ENCODE measurements around the gene CLASRP.
A peak's percentile ranks its signal among the peaks of the same experiment; 100 is the strongest.
"Not testable (repeated sequence)": the region's sequence is repeated elsewhere in the genome, so short reads cannot be mapped to it uniquely, and the experiment has no call there.

Gene CLASRP, protein sequence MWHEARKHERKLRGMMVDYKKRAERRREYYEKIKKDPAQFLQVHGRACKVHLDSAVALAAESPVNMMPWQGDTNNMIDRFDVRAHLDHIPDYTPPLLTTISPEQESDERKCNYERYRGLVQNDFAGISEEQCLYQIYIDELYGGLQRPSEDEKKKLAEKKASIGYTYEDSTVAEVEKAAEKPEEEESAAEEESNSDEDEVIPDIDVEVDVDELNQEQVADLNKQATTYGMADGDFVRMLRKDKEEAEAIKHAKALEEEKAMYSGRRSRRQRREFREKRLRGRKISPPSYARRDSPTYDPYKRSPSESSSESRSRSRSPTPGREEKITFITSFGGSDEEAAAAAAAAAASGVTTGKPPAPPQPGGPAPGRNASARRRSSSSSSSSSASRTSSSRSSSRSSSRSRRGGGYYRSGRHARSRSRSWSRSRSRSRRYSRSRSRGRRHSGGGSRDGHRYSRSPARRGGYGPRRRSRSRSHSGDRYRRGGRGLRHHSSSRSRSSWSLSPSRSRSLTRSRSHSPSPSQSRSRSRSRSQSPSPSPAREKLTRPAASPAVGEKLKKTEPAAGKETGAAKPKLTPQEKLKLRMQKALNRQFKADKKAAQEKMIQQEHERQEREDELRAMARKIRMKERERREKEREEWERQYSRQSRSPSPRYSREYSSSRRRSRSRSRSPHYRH

DNA sequence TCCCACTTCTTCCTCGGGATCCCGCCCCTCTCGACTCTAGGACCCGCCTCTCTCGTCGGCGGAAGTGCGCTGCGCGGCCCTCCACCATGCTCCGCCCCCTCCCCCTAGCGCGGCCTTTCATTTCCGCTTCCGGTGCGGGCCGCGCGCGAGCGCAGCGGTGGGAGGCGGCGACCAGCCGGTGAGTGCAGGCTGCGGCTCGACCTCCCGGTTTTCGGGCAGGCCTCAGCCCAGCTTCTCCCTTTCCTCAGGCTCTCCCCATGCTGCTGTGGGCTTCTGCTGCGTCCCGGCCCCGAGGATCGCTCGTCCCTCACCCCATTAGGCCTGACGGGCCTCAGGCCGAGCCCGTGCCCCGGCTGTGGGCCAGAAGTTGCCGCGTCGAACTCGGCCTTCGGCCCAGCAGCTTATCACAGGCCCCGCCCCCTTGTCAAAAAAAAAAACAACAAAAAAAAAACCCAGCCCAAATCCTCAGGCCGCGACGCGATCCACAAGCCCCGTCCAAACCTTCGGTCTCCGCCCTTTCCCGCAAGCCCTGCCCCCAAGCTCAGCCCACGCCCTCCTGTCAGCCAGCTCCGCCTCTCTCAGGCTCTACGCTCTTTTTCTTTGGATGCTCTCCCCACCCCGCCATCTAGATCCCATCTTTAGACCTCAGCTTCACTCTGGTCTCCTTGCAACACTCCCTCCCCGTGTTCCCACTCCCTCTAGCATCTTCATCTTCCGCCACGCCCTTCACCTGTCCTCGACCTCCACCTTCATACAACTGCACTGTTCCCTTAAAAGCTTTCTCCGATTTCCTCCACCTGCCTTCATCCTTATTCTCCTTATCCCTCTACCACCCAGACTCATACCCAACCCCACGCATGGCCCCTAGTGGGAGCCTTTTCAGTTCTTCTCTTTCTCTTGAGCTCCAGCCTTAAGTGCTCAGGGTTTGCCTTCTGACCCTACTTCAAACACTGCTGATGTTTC, at the start of gene CLASRP:
CLASRP (plus strand) TSS at position 115 of the 963 bp plus-strand sequence. CDS start 1,168 bp downstream, outside the sequence.
- peak; percentile 73 to 87 (median 76) for DNase-seq (ENCODE audit: low read depth in 3 of 3)

DNA sequence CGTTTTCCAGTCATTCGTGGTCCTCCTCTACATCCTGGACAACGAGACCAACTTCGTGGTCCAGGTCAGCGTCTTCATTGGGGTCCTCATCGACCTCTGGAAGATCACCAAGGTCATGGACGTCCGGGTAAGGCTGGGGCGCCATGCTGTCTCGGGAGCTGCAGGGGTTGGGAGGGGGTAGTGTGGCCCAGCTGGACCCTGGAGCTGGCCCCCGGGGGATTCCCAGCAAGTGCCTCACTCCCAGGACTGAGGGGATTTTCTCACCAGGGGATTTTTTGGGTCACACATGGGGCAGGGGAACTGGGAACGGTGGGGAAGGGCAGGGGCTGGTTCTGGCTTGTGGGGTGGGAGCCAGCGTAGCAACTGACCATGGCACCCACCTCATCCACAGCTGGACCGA, 48.4 kb upstream of the CLASRP start:
- DNase-seq (ENCODE audit: low read depth in 3 of 3): no peak

DNA sequence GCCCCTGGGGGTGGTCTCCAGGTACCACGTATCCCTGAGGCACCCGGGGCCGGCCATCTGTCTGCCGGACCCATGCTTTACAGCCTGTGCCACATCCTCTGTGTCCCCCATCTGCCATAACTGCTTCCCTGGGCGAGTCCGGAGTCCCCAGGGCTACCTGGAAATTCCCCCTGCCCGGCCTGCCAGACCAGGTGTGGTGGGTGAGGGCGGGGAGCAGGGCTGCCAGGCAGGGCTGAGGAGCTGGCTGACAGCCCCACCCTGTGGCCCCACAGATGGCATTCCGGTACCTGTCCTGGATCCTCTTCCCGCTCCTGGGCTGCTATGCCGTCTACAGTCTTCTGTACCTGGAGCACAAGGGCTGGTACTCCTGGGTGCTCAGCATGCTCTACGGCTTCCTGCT, 47.9 kb upstream of the CLASRP start:
- DNase-seq (ENCODE audit: low read depth in 3 of 3): no peak

DNA sequence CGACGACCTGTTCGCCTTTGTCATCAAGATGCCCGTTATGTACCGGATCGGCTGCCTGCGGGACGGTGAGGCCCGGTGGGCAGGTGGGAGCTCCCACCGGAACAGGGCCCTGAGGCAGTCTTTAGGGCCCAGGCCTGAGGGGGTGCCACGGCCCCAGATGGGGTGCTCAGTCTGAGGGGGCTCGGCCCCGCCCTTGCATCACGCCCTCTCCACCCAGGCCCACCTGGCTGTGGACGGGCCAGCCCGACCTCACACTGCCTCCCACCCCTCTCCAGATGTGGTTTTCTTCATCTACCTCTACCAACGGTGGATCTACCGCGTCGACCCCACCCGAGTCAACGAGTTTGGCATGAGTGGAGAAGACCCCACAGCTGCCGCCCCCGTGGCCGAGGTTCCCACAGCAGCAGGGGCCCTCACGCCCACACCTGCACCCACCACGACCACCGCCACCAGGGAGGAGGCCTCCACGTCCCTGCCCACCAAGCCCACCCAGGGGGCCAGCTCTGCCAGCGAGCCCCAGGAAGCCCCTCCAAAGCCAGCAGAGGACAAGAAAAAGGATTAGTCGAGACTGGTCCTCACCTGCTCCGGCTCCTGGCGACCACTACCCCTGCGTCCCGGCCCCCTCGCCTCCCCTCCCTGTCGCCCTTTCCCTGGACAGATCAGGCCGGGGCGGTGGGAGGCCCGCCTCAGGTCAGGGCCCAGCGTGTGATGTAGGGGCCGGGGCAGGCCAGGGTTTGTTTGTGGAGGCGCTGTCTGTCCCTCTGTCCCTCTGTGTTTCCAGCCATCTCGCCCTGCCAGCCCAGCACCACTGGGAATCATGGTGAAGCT, 46.3 kb upstream of the CLASRP start:
- DNase-seq (ENCODE audit: low read depth in 3 of 3): no peak

DNA sequence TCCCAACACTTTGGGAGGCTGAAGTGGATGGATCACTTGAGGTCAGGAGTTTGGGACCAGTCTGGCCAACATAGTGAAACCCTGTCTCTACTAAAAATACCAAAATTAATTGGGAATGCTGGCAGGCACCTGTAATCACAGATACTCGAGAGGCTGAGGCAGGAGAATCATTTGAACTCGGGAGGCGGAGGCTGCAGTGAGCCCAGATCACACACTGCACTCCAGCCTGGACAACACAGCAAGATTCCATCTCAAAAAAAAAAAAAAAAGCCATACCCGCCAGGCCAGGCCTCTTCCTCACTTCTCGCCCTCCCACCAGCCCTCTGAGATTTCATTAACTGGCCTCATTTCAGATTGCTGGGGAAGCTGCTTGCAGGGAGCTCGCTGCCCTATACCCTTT, 45.3 kb upstream of the CLASRP start:
- no peak for DNase-seq (ENCODE audit: low read depth in 3 of 3)

DNA sequence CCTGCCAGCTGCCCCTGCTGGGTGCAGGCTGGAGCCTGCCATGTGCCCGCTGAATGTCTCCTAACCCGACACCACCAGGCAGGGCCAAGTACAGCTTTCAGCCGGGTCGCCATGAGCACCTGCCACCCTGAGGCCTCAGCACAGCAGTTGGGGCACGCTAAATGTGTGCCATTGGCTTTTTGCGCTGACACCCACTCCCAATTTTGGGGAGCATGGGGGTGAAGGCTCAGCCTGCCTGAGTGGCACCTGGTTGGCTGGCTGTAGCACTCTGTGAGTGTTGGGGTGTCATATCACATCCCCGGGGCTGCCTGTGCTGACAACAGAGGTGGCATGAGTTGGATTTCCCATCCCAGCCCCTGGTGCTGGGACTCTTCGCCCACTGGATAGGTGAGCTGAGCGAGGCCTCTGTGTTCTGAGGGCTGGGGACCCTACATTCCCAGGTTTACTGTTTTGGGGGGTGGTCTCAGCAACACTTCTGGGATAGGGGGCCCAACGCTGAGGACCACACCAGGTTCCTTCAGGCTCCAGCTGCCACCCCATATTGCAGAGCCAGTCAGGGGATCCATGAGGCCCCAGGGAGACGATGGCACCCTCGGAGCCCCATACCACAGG, 44.8 kb upstream of the CLASRP start:
- DNase-seq (ENCODE audit: low read depth in 3 of 3): no peak

DNA sequence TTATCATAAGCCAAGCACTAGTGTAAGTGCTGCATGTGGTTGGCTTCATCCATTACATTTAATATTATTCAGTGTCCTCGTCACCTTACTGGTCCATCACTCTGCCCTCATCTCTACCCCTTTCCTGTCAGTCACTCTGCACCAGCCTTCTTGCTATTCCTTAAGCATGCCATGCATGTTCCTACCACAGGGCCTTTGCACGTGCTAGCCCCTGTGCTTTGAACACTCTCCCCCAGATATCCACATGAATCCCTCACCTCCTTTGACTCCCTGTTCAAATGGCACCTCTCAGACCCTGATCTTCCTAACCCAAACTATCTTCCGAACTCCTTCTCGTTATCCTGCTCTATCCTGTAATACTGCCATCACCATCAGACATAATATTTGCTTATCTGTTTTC, 40.8 kb upstream of the CLASRP start:
- no peak for DNase-seq (ENCODE audit: low read depth in 3 of 3)

DNA sequence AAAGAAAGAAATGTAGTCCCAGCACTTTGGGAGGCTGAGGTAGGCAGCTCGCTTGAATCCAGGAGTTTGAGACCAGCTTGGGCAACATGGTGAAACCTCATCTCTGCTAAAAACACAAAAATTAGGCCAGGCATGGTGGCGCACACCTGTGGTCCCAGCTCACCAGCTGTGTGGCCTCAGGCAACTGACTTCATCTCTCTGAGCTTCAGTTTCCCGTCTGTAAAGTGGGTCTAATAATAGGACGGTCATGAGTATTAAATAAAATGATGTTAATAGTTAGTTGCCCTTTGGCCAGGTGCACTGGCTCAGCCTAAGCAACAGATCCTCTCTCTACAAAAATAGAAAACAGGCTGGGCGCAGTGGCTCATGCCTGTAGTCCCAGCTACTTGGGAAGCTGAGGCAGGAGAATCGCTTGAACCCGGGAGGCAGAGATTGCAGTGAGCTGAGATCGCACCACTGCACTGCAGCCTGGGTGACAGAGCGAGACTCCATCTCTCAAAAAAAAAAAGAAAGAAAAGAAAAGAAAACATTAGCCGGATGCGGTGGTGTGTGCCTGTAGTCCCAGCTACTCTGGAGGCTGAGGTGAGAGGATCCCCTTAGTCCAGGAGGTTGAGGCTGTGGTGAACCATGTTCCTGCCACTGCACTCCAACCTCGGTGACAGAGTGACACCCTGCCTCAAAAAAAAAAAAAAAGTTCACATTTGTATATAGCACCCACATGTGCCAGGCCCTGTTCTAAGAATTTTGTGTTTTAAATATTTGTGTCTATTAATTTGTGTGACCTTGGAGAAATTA, 39.5 kb upstream of the CLASRP start:
- DNase-seq (ENCODE audit: low read depth in 3 of 3): not testable (repeated sequence)

DNA sequence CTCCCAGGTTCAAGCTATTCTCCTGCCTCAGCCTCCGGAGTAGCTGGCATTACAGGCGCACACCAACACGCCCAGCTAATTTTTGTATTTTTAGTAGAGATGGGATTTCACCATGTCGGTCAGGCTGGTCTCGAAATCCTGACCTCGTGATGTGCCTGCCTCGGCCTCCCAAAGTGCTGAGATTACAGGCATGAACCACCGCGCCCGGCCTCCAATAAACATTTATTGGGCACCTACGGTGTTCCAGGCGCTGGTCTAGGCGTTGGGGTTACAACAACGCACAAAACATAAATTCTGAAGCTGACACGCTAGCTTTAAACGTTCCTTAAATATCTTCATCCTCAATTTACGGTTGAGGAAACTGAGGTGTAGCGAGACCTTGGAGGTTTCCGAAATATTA, 38.2 kb upstream of the CLASRP start:
- DNase-seq (ENCODE audit: low read depth in 3 of 3): not testable (repeated sequence)

DNA sequence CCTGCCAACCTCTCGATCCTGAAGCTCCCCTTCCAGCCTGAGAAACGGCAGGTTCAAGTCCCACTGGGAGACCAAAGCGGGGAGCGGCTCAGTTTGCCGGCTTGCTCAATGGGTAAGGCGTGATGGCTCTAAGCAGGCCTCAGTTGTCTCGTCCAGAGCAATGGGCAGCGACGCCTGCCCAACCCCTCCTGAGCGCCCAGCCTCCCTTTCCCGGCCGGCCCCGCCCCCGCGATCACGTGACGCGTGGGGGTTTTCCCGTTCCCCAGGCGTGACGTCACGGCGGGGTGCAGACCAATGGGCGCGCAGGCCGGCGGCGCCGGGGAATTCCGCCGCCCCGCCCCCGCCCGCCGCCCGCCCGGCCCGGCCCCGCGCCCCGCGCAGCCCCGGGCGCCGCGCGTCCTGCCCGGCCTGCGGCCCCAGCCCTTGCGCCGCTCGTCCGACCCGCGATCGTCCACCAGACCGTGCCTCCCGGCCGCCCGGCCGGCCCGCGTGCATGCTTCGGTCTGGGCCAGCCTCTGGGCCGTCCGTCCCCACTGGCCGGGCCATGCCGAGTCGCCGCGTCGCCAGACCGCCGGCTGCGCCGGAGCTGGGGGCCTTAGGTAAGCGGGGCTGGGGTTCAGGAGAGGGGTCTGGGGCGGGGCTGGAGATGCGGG, 37.6 kb upstream of the CLASRP start, which contains the start of gene RELB:
RELB (plus strand) TSS at position 378 of the 653 bp plus-strand sequence; CDS start at position 494, 116 bp downstream.
- peak; percentile 91 to 99 (median 97) for DNase-seq (ENCODE audit: low read depth in 3 of 3)

DNA sequence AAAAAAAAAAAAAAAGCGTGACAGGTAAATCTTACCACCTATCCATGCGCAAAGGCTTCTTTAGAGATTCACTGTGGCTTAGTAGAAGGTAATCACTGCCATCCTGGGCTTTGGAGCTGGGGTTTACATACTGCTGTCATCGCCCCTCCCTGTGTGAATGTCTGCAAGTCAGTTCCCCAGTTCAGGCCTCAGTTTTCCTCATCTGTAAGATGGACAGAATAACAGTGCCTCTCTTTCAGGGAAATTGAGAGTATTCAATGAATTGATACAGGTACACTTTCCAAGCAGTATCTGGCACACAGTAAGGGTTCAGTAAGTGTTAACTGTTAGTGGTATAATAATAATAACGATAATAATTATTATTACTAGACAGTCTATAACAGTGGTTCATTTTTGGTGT, 35.4 kb upstream of the CLASRP start:
- DNase-seq (ENCODE audit: low read depth in 3 of 3): no peak

DNA sequence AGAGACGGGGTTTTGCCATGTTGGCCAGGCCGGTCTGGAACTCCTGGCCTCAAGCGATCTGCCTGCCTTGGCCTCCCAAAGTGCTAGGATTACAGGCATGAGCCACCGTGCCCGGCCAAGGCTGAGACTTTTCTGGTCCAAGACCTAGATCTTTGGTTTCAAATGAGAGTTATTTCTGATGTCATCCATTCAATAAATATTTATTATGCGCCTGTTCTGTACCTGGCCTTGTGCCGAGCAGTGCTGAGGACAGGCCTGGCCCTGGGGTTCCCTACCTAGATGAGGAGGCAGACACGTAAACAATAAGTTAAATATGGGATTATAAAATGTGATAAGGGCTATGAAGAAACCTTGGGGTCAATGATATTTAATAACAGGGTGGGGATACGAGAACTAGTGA, 33.1 kb upstream of the CLASRP start:
- no peak for DNase-seq (ENCODE audit: low read depth in 3 of 3)

DNA sequence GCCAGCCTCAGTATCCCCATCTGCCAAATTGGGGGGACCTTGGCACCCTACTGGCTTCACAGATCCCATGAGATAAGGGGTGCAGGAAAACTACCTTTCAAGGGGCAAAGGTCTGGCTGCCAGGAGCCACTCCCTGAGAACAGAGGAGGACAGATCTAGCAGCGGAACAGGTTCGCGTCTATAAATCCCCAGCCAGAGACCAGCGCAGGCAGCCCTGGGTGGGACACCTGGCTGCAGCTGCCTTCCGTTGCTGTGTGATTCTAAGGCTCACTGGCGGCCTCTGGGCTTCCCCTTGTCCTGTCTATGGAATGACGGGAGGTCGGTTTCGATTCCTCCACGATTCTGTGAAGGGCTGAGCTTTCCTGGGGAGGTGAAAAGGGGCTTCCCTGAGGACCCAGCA, 30.3 kb upstream of the CLASRP start:
- DNase-seq (ENCODE audit: low read depth in 3 of 3): no peak

DNA sequence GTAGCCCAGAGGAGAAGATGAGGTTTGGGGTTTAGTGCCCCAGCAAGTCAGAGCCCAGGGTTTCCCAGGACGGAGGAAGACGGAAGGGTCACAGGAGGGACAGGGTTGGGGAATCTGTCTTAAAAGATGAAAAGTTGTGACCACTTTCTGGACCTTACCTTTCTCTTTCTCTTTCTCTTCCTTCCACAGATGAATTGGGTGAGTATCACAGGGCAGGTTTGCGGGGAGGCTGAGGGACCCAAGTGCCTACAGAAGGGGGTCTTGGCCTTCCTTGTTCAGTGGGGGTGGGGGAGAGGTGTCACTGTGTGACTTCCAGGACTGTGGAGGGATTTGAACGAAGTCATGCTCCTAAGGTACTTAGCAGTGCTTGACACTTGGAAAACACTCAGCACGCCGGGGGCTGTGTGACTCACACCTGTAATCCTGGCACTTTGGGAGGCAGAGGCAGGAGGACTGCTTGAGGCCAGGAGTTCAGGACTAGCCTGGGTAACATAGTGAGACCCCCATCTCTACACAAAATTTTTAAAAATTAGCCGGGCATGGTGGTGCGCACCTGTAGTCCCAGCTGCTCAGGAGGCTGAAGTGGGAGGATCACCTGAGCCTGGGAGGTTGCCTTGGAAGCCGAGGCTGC, 29.1 kb upstream of the CLASRP start:
- DNase-seq (ENCODE audit: low read depth in 3 of 3): no peak

DNA sequence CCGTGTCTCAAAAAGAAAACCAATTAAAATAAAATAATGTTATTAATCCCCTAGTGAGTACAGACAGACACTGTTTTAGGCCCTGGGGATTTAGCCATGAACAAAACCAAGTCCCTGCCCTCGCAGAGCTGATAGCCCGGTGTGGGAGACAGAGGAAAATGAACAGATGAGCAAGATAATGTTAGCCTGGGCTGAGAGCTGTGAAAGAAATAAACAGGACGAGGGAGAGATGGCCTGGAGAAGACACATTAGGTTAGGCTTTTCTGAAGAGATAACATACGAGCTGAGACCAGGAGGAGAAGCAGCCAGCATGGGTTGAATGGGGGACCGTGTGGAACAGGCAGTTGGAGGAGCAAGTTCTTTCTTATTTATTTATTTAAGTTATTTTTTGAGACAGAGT, 28.5 kb upstream of the CLASRP start:
- DNase-seq (ENCODE audit: low read depth in 3 of 3): no peak

DNA sequence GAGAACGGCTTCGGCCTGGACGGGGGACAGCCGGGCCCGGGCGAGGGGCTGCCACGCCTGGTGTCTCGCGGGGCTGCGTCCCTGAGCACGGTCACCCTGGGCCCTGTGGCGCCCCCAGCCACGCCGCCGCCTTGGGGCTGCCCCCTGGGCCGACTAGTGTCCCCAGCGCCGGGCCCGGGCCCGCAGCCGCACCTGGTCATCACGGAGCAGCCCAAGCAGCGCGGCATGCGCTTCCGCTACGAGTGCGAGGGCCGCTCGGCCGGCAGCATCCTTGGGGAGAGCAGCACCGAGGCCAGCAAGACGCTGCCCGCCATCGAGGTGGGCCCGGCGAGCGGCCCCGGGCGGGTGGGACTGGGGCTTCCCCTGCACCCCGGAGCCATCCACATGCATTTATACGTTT, 26.9 kb upstream of the CLASRP start:
- DNase-seq (ENCODE audit: low read depth in 3 of 3): no peak

DNA sequence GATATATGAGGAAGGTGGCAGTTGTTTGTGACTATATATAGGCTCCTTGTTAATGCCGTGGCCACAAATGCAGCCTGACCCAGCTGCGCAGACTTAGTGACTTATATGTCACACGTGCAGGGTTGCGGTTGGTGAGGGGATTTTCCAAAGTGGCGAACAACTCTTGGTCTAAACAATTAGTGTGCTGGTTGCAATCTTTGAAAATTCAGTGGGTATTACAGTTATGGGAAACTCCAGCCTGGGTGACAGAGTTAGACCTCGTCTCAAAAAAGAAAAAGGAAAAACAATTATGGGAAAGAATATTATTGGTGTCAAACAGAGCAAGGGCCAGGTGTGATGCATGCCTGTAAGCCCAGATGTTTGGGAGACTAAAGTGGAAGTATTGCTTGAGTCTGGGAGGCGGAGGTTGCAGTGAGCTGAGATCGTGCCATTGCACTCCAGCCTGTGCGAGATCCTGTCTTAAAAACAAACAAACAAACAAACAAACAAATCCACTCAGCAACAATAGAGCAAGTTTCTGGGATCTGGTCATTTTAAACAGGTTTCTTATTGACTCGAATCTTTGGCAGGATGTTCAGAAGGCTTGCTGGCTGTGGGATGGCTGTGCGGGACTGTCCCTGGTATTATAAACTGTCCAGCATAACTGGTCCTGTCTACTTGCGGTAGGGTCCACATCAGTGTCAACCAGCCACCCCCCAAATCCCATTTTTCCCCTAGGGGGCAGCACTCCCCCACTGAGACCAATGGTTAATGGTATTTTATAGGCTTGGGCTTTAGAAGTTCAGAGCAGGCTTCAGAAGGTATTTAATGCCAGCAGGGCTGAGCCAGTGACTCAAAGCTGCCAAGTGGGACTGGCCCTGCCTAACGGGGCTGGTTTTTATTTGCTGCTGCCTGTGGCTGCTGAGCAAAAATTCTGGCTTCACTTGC, 22.2 kb upstream of the CLASRP start:
- peak; percentile 40 to 56 (median 52) for DNase-seq (ENCODE audit: low read depth in 3 of 3)

DNA sequence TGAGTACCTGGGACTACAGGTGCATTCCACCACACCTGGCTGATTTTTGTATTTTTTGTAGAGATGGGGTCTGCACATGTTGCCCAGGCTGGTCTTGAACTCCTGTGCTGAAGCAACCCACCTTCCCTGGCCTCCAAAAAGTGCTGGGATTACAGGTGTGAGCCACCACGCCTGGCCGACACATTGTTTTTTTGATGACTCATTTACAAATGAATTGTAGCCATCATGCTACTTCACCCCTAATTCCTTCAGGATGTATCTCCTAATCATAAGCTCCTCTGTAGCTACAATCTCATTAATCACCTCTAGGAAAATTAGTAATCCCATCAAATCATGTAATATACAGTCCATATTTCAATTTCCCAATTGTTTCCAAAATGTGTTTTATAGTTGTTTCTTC, 19.7 kb upstream of the CLASRP start:
- no peak for DNase-seq (ENCODE audit: low read depth in 3 of 3)
